Testis (tissue), 3 donors: Measurements from ENCODE around the gene FRMD8. TPM values are rescaled to one million over a fixed set of nuclear protein-coding genes. Genes with fewer than 3 reads are reported as not detected.

Experiments
- DNase-seq: peaks from one replicate; pipeline ENCODE4 v3.0.0-alpha.2; 2019
- H3K27ac ChIP-seq, 2 donors: fragments of 200-600 bp; sonication (generic); one replicate each; pipeline ENCODE4 v1.5.1; 2019
- H3K27me3 ChIP-seq: fragments of 200-600 bp; sonication (generic); one replicate; pipeline ENCODE4 v1.5.1; 2019
- H3K36me3 ChIP-seq: fragments of 200-600 bp; sonication (generic); one replicate; pipeline ENCODE4 v1.5.1; 2017; ENCODE audit warnings: low read depth; ENCODE audit errors: missing control alignments
- H3K4me1 ChIP-seq: fragments of 200-600 bp; sonication (generic); one replicate; pipeline ENCODE4 v1.5.1; 2019
- H3K4me3 ChIP-seq, 2 donors: fragments of 200-600 bp; sonication (generic); one replicate each; pipeline ENCODE4 v1.5.1; 2017 to 2019
- H3K9me3 ChIP-seq: fragments of 200-600 bp; sonication (generic); one replicate; pipeline ENCODE4 v1.5.1; 2017
- POLR2A ChIP-seq: fragments of 450-650 bp; IDR thresholded peaks from one replicate; pipeline ENCODE4 v1.6.1; 2017; ENCODE audit warnings: antibody characterized with exemption, mild to moderate bottlenecking, moderate library complexity
- WGBS, 2 donors: methylation state at CpG; one replicate each; pipeline ENCODE4 v1.1.5; 2018; 5-methylcytosine and 5-hydroxymethylcytosine counted together
- intact Hi-C: fragments of 100-400 bp; cut with DNase I; formaldehyde crosslinking; loops from one replicate; pipeline ENCODE4 v1.15.1; 2023; ENCODE audit warnings: low total_unique reads
- polyA plus RNA-seq: library from polyadenylated mRNA; stranded (reverse); fragments of 350-450 nt; fragmentation: Illumina TruSeq; extraction: RNeasy Lipid Tissue Mini Kit (QIAGEN cat#74804); gene quantifications from one replicate; pipeline ENCODE4 v1.2.3, GENCODE V29; 2014; ENCODE audit warnings: low read depth, low replicate concordance; ENCODE audit not compliant: insufficient read depth
- total RNA-seq, 2 donors: library from RNA; depleted of rRNA; stranded (reverse); fragments of >200 nt; gene quantifications; one replicate each; pipeline ENCODE4 v1.2.3, GENCODE V29; 2016
- TF ChIP-seq, protein P1 (sequence below), 3 experiments: fragments of 450-650 bp in 2 of 3; fragments of 200-600 bp in 1 of 3; sonication (generic) in 1 of 3; IDR thresholded peaks; one replicate each; pipeline ENCODE4 v1.5.1; 2016 to 2019; ENCODE audit warnings: antibody characterized with exemption in 3 of 3, mild to moderate bottlenecking in 2 of 3, moderate library complexity in 1 of 3

The FRMD8 gene
- total and polyA plus RNA-seq, 3 donors from 2014 or later = 31.4 to 118 (median 92.5) TPM

GRCh38 chr11:65425105-65425970 lies 38.9 kb downstream of the FRMD8 start:
- peak; percentile 42 for DNase-seq
- H3K36me3 ChIP-seq = no peaks in the 10 kb centered on the region
- H3K9me3 ChIP-seq = no peaks in the 10 kb centered on the region
- no peaks in the 10 kb centered on the region for H3K27me3 ChIP-seq
- peak overlapping the region; percentile 94 to 96 for H3K27ac ChIP-seq
- TF ChIP-seq, protein P1, sequence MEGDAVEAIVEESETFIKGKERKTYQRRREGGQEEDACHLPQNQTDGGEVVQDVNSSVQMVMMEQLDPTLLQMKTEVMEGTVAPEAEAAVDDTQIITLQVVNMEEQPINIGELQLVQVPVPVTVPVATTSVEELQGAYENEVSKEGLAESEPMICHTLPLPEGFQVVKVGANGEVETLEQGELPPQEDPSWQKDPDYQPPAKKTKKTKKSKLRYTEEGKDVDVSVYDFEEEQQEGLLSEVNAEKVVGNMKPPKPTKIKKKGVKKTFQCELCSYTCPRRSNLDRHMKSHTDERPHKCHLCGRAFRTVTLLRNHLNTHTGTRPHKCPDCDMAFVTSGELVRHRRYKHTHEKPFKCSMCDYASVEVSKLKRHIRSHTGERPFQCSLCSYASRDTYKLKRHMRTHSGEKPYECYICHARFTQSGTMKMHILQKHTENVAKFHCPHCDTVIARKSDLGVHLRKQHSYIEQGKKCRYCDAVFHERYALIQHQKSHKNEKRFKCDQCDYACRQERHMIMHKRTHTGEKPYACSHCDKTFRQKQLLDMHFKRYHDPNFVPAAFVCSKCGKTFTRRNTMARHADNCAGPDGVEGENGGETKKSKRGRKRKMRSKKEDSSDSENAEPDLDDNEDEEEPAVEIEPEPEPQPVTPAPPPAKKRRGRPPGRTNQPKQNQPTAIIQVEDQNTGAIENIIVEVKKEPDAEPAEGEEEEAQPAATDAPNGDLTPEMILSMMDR (IDR thresholded peaks at IDR 0.05) = peak in 2 of 3 experiments; percentile 18 to 29
- no peak for TF ChIP-seq POLR2A
- peaks cover 36% of the 10 kb centered on the region for H3K4me1 ChIP-seq
- intact Hi-C loops = no loop called here
- H3K4me3 ChIP-seq = peak overlapping the region; percentile 86 to 93
- WGBS, 2 donors = 10 to 11% methylated on average over 9 of the region's 9 CpGs

DNA sequence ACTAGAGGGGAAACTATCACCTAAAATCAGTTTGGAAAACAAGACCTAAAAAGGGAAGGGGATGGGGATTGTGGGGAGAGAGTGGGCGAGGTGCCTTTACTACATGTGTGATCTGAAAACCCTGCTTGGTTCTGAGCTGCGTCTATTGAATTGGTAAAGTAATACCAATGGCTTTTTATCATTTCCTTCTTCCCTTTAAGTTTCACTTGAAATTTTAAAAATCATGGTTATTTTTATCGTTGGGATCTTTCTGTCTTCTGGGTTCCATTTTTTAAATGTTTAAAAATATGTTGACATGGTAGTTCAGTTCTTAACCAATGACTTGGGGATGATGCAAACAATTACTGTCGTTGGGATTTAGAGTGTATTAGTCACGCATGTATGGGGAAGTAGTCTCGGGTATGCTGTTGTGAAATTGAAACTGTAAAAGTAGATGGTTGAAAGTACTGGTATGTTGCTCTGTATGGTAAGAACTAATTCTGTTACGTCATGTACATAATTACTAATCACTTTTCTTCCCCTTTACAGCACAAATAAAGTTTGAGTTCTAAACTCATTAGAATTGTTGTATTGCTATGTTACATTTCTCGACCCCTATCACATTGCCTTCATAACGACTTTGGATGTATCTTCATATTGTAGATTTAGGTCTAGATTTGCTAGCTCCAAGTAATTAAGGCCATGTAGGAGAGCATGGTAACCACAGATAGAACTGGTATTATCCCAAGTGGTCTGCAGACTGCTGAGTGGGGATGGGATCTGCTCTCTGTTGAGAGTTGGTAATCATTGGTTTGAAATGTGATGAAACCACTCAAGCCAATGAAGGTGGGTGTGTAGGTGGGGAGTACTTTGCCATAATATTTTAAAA lies 39.8 kb downstream of the FRMD8 start:
- intact Hi-C loops = no loop called here
- H3K27ac ChIP-seq = peak overlapping the region; percentile 94 to 96
- TF ChIP-seq POLR2A = no peak
- TF ChIP-seq, protein P1 (IDR thresholded peaks at IDR 0.05) = no peak
- DNase-seq = peak; percentile 17
- H3K4me3 ChIP-seq = peak overlapping the region; percentile 86 to 93
- H3K27me3 ChIP-seq = no peaks in the 10 kb centered on the region
- 22 to 23% methylated on average over 9 of the region's 9 CpGs for WGBS, 2 donors
- no peaks in the 10 kb centered on the region for H3K9me3 ChIP-seq
- H3K4me1 ChIP-seq = peaks cover 27% of the 10 kb centered on the region
- H3K36me3 ChIP-seq = no peaks in the 10 kb centered on the region

DNA sequence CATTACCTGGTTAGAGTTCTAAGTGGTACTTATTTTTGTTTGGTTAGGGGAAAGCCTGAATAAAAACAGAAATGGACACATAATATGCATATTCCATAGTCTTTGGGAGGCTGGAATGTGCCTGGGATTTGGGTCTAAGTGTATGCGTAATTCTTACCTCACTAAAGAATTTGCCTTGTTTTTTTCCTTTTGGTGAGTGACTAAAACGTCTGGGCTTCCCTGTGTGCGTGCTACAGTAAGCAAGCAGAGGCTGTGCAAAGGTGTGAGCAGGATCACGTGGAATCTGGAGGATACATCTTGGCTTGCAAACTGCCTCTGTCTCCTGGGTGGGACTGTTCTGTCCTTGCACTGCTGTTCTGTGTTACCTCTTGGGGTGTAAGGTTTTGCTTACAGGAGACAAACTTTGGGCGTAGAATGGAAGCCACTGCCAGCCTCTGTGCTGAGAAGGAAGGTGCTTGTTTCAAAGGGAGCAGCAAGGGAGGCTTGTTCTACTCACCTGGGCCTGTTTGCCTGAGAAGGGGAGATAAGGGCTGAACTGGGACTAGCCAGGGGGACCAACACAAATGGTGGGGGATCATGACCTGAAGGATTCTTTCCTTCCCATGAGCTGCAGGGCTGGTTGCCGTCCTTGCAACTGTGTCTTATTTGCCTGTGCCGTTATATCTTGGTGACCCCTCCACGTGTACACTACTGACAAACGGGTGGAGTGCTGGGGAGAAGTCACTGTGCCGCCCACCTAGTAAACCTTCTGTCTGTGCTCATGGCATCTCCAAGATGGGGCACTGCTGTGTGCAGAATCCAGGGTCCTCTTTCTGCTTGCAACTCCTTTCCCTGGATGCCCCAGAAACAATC lies 40.6 kb downstream of the FRMD8 start:
- Histone ChIP-seq H3K9me3 (no peaks in the 10 kb centered on the region), H3K36me3 (no peaks in the 10 kb centered on the region), H3K27me3 (no peaks in the 10 kb centered on the region), H3K27ac (peak overlapping the region; percentile 94 to 96), H3K4me1 (peaks cover 30% of the 10 kb centered on the region), H3K4me3 (peak overlapping the region; percentile 86 to 93)
- TF ChIP-seq, protein P1 (IDR thresholded peaks at IDR 0.05) = no peak
- TF ChIP-seq POLR2A = no peak
- WGBS, 2 donors = 24 to 48% methylated on average over 7 to 10 of the region's 10 CpGs
- intact Hi-C loops = no loop called here
- peak; percentile 48 for DNase-seq

- peaks cover 33% of the 10 kb centered on the region for H3K4me1 ChIP-seq
- peak overlapping the region; percentile 86 to 93 for H3K4me3 ChIP-seq
- H3K27ac ChIP-seq = peak overlapping the region; percentile 94 to 96
- intact Hi-C loops = no loop called here
- 25 to 29% methylated on average over 11 of the region's 11 CpGs for WGBS, 2 donors
- no peaks in the 10 kb centered on the region for H3K36me3 ChIP-seq
- H3K9me3 ChIP-seq = no peaks in the 10 kb centered on the region
- H3K27me3 ChIP-seq = no peaks in the 10 kb centered on the region
- peak; percentile 55 for DNase-seq
- TF ChIP-seq, protein P1 (IDR thresholded peaks at IDR 0.05) = no peak
- no peak for TF ChIP-seq POLR2A
Measured at GRCh38 chr11:65427691-65428577, 41.5 kb downstream of the FRMD8 start.
